Limb (tissue), 2 donors: ENCODE results near the gene BCL11A.

ENCODE experiments used
- DNase-seq, 2 donors: peaks; one replicate each; pipeline ENCODE4 v3.0.0-alpha.2; 2016; ENCODE audit errors: extremely low spot score in 2 of 2

BCL11A gene

GRCh38 chr2:60466161-60466702, 87.2 kb downstream of the BCL11A start:
- DNase-seq, result no peak

GRCh38 chr2:60465736-60466135, 87.7 kb downstream of the BCL11A start:
- no peak for DNase-seq

DNA sequence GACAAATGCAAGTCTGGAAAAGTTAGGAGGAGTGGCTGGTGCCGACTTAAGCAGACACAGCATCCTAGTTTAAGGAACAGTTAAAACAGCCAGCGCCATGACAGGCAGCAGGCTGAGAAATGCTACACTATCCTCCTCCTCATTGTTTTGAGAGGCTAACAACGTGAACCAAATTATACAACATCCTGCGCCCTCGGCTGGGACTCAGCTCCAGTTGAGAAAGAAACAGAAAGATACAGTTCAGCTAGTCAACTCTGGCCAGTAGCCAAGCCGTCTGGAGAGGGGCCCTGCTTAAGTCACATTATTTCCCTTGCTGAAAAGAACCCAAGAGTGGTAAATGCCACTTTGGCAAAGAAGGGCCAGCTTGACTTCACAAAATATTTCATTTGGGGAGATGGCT, 90.2 kb downstream of the BCL11A start:
- peak; percentile 50 to 71 for DNase-seq

GRCh38 chr2:60461421-60462108, 91.9 kb downstream of the BCL11A start:
- no peak for DNase-seq

DNA sequence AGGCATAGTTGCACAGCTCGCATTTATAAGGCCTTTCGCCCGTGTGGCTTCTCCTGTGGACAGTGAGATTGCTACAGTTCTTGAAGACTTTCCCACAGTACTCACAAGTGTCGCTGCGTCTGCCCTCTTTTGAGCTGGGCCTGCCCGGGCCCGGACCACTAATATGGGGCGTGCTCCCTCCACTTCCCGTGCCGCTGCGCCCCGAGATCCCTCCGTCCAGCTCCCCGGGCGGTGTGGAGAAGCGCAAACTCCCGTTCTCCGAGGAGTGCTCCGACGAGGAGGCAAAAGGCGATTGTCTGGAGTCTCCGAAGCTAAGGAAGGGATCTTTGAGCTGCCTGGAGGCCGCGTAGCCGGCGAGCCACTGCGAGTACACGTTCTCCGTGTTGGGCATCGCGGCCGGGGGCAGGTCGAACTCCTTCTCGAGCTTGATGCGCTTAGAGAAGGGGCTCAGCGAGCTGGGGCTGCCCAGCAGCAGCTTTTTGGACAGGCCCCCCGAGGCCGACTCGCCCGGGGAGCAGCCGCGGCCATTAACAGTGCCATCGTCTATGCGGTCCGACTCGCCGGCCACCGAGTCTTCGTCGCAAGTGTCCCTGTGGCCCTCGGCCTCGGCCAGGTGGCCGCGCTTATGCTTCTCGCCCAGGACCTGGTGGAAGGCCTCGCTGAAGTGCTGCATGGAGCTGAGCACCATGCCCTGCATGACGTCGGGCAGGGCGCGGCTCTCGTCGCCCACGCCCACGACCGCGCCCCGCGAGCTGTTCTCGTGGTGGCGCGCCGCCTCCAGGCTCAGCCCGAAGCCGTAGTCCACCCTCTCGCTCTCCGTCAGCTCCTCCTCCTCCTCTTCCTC, 92.7 kb downstream of the BCL11A start:
- DNase-seq, result no peak

DNA sequence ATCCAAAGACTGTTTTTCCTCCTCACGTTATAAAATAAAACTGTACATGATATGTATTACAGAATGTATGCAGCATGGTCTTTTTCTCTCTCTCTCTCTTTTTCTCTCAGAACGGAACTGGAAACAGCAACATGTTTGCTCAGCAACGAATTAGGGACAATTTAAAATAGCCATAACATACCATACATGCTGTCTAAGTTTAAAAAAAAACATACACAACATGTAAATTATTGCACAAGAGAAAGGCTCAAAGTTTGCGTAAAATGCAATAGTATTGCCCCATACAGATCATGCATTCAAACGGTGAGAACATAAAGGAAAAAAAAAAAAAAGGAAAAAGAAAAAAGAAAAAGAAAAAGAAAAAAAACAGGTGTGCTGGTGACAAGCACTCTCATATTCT, 93.6 kb downstream of the BCL11A start:
- DNase-seq, result no peak

DNA sequence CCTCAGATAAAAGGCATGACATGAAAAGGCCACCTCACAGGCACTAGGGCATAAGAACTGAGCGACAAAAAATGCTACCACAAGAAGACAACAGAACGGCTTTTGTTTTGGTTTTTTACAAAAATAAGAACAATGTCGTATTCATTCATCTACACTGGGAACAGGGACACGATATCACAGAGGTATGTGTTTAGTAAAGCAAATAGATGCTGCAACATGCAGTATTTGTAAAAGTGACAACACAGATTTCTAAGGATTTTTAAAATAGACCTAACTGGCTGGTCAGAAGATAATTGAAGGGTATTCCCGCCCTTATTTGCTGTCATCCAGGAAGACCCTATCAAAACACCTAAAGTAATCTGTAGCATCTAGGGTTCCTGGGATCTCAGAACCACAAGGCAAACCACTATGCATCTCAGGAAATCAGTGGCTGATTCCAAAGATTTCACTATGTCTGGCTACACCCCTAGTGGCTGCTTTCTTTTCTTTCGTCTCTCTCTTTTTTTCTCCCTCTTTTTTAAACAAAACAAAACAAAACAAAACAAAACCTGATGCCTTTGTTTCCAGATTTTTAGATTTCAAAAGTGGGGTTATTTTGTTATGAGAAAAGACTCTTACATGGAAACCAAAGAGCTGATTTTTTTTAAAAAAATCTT, 97.2 kb downstream of the BCL11A start:
- no peak for DNase-seq

DNA sequence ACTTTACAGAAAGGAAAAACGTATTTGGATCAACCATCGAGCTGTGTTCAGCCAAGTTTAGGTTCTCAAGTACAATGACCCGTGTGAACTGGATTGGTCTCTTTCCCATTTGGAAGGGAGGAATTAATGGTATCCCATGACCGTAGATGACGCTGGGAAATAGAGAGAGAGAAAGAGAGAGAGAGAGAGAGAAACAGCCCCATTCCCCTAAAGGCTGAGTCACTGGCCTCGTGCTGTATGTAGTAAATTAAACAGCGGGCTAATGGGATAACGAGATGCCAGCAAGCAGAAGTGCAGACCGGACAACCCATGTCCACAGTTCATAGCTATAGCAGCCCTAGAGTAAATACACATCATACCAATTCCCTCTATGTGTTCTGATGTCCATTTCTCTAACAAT, 99.6 kb downstream of the BCL11A start:
- no peak for DNase-seq

DNA sequence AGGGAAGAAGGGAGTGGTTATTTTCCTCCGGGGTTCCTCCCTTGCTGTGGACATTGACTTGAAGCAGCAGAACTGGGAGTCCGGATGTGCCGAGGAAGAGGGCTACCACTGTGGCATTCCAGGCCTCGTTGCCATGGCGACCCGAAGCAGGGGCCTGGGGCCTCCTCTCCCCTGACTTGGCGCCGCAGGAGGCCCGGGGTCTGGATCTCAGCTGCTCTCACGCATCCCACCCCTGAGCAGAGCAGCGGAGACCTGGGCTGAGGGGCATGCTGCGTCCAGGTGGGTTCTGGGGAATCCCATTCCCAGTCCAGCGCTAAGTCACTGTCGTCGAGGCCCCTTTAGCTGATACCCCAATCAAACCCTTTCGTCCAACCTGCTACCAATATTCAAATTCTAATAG, 100.2 kb downstream of the BCL11A start:
- peak in 1 of 2 donors; percentile 67 for DNase-seq

DNA sequence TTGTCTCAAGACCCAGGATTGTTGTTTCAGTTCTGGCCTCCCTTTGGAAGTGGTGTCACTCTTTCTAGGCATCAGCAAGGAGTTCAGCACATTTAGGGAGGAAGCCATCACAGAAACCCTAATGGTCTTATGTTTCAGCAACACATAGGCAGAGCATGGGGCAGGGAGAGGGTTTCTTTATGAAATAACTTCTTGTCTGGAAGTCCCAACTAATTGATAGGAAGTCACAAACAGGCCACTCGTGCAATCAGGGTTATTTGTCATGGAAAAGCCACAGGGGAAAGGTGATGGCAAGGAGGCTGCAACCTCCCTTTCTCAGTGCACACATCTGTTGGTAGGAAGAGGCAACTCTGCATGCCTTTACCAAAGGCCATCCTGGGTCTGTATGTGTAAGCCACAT, 103.0 kb downstream of the BCL11A start:
- no peak for DNase-seq

DNA sequence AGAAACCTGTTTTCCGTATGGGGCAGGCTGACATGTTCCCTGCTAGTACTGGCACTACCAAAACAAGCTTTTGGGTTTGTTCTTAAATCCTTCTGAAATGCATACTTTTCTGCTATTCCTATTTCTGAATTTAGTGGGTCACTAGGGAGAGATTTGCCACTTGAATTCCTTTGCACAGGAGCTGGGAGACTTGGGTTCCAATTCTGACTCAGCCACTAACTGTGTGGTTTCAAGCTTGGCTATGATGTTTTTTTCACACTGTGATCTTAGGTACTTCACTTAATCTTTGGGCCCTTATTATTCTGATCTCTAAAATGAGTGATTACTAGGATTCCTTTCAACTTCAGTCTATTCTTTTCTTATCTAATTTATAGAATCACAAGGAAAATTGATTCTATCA, 105.5 kb downstream of the BCL11A start:
- no peak for DNase-seq

- no peak for DNase-seq
These were observed 106.8 kb downstream of the BCL11A start for GRCh38 chr2:60446413-60447267.

DNA sequence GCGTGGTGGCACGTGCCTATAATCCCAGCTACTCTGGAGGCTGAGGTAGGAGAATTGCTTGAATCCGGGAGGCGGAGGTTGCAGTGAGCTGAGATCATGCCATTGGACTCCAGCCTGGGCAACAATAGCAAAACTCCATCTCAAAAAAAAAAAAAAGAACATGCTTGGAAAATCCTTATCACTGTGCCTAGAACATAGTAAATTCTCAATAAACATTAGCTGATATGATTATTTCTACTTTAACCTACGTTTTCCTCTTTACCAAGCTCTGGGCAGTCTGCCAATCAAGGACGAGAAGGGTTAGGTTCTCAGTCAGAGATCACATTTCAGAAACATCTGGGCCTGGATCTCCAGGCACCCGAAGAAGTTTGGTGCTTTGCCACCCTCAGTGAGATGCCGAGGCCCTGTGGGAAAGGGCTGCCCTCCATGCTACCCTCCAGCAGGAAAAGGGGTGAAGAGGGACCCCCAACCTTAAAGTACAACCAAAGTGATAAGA, 107.7 kb downstream of the BCL11A start:
- DNase-seq, result no peak

DNA sequence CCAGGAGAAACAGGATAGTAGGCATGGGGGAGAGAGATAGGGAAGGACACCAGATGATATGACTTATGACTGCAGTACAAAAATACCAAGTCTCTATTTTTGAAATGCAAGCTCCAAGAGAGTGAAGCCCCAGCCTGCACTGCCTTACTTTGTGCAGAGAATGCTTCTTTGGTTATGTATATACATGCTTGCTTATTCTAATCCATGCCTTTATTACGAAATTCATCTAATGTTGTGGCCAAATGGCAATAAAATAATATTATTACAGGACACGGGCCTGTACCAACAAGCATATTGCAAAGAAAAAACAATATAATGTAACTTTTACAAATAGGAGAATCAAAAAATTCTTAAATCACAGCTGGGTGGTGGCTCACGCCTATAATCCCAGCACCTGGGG, 110.8 kb downstream of the BCL11A start:
- DNase-seq, result no peak

- no peak for DNase-seq
These were observed 111.7 kb downstream of the BCL11A start for GRCh38 chr2:60441800-60442199.

- DNase-seq, result no peak
These were observed 112.7 kb downstream of the BCL11A start for GRCh38 chr2:60440767-60441163.

- no peak for DNase-seq
These were observed 113.2 kb downstream of the BCL11A start for GRCh38 chr2:60440079-60440766.

- no peak for DNase-seq
These were observed 114.1 kb downstream of the BCL11A start for GRCh38 chr2:60439219-60439974.

DNA sequence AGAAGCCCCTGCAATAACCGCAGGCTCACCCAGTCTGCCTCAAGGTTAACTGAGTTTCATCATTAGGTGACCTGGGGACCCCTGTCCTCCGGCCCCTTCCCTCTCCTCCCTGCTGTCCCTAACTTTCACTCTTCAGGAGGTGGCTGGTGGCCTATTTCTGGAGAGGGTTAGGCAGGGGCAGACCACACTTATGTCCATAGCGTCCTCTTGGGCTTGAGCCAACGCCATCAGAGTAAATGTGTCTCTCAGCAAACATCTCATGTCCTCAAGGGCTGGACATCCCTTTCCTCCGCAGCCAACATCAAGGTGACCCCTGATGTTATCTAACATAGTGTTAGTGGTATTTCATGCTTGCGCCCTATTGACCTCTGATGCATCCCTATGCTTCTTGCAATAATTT, 114.8 kb downstream of the BCL11A start:
- DNase-seq, result no peak

GRCh38 chr2:60438131-60438530, 115.3 kb downstream of the BCL11A start:
- no peak for DNase-seq
